Measurements from ENCODE around the gene SPCS3.
"Not testable (repeated sequence)": the region's sequence is repeated elsewhere in the genome, so short reads cannot be mapped to it uniquely, and the experiment has no call there.

Gene SPCS3

GRCh38 chr4:176340871-176341685 lies 21.3 kb downstream of the SPCS3 start:
- Histone ChIP-seq H3K9ac (ENCODE audit: low read depth in 1 of 2, low read length in 2 of 2) (no peak overlapping the region), H3K36me3 (ENCODE audit: control insufficient read depth in 2 of 2, insufficient read depth in 2 of 2, low read length in 2 of 2) (no peaks in the 10 kb centered on the region), H3K4me1 (ENCODE audit: control insufficient read depth in 2 of 2, insufficient read depth in 2 of 2, low read length in 2 of 2) (no peaks in the 10 kb centered on the region), H3K4me3 (ENCODE audit: low read length in 2 of 2) (no peak overlapping the region), H3K27me3 (ENCODE audit: control insufficient read depth in 2 of 2, insufficient read depth in 2 of 2, low read length in 2 of 2) (no peaks in the 10 kb centered on the region), H3K27ac (ENCODE audit: low read depth in 2 of 2, low read length in 2 of 2) (no peak overlapping the region), H3K9me3 (ENCODE audit: control insufficient read depth in 2 of 2, low read length in 2 of 2) (peaks cover 0 to 10% of the 10 kb centered on the region in 2 donors)

GRCh38 chr4:176342384-176342783 lies 22.6 kb downstream of the SPCS3 start:
- Histone ChIP-seq H3K27me3 (ENCODE audit: control insufficient read depth in 2 of 2, insufficient read depth in 2 of 2, low read length in 2 of 2) (no peaks in the 10 kb centered on the region), H3K4me3 (ENCODE audit: low read length in 2 of 2) (no peak overlapping the region), H3K9me3 (ENCODE audit: control insufficient read depth in 2 of 2, low read length in 2 of 2) (peaks cover 0 to 10% of the 10 kb centered on the region in 2 donors), H3K4me1 (ENCODE audit: control insufficient read depth in 2 of 2, insufficient read depth in 2 of 2, low read length in 2 of 2) (no peaks in the 10 kb centered on the region), H3K27ac (ENCODE audit: low read depth in 2 of 2, low read length in 2 of 2) (no peak overlapping the region), H3K9ac (ENCODE audit: low read depth in 1 of 2, low read length in 2 of 2) (no peak overlapping the region), H3K36me3 (ENCODE audit: control insufficient read depth in 2 of 2, insufficient read depth in 2 of 2, low read length in 2 of 2) (no peaks in the 10 kb centered on the region)

- no peak overlapping the region for H3K9ac ChIP-seq (ENCODE audit: low read depth in 1 of 2, low read length in 2 of 2)
- H3K36me3 ChIP-seq (ENCODE audit: control insufficient read depth in 2 of 2, insufficient read depth in 2 of 2, low read length in 2 of 2), result no peaks in the 10 kb centered on the region
- no peak overlapping the region for H3K4me3 ChIP-seq (ENCODE audit: low read length in 2 of 2)
- no peak overlapping the region for H3K27ac ChIP-seq (ENCODE audit: low read depth in 2 of 2, low read length in 2 of 2)
- H3K4me1 ChIP-seq (ENCODE audit: control insufficient read depth in 2 of 2, insufficient read depth in 2 of 2, low read length in 2 of 2), result no peaks in the 10 kb centered on the region
- H3K27me3 ChIP-seq (ENCODE audit: control insufficient read depth in 2 of 2, insufficient read depth in 2 of 2, low read length in 2 of 2), result no peaks in the 10 kb centered on the region
- peaks cover 0 to 10% of the 10 kb centered on the region in 2 donors for H3K9me3 ChIP-seq (ENCODE audit: control insufficient read depth in 2 of 2, low read length in 2 of 2)
These were observed 23.5 kb downstream of the SPCS3 start for GRCh38 chr4:176343286-176343685.

- H3K4me3 ChIP-seq (ENCODE audit: low read length in 2 of 2); H3K27ac ChIP-seq (ENCODE audit: low read depth in 2 of 2, low read length in 2 of 2): not testable (repeated sequence)
These were observed 25.6 kb downstream of the SPCS3 start for GRCh38 chr4:176345346-176345745.

GRCh38 chr4:176346836-176347235 lies 27.1 kb downstream of the SPCS3 start:
- H3K9ac ChIP-seq (ENCODE audit: low read depth in 1 of 2, low read length in 2 of 2); H3K27me3 ChIP-seq (ENCODE audit: control insufficient read depth in 2 of 2, insufficient read depth in 2 of 2, low read length in 2 of 2); H3K36me3 ChIP-seq (ENCODE audit: control insufficient read depth in 2 of 2, insufficient read depth in 2 of 2, low read length in 2 of 2); H3K4me3 ChIP-seq (ENCODE audit: low read length in 2 of 2); H3K27ac ChIP-seq (ENCODE audit: low read depth in 2 of 2, low read length in 2 of 2); H3K4me1 ChIP-seq (ENCODE audit: control insufficient read depth in 2 of 2, insufficient read depth in 2 of 2, low read length in 2 of 2); H3K9me3 ChIP-seq (ENCODE audit: control insufficient read depth in 2 of 2, low read length in 2 of 2): not testable (repeated sequence)

More at GRCh38 chr4:176345346-176345745, 25.6 kb downstream of the SPCS3 start:
- H3K9me3 ChIP-seq (ENCODE audit: control insufficient read depth in 2 of 2, low read length in 2 of 2); H3K36me3 ChIP-seq (ENCODE audit: control insufficient read depth in 2 of 2, insufficient read depth in 2 of 2, low read length in 2 of 2); H3K27me3 ChIP-seq (ENCODE audit: control insufficient read depth in 2 of 2, insufficient read depth in 2 of 2, low read length in 2 of 2); H3K9ac ChIP-seq (ENCODE audit: low read depth in 1 of 2, low read length in 2 of 2); H3K4me1 ChIP-seq (ENCODE audit: control insufficient read depth in 2 of 2, insufficient read depth in 2 of 2, low read length in 2 of 2): not testable (repeated sequence)

GRCh38 chr4:176350671-176351070 lies 30.9 kb downstream of the SPCS3 start:
- H3K36me3 ChIP-seq (ENCODE audit: control insufficient read depth in 2 of 2, insufficient read depth in 2 of 2, low read length in 2 of 2), result no peaks in the 10 kb centered on the region
- H3K27me3 ChIP-seq (ENCODE audit: control insufficient read depth in 2 of 2, insufficient read depth in 2 of 2, low read length in 2 of 2), result no peaks in the 10 kb centered on the region
- H3K27ac ChIP-seq (ENCODE audit: low read depth in 2 of 2, low read length in 2 of 2), result no peak overlapping the region
- no peaks in the 10 kb centered on the region for H3K4me1 ChIP-seq (ENCODE audit: control insufficient read depth in 2 of 2, insufficient read depth in 2 of 2, low read length in 2 of 2)
- no peaks in the 10 kb centered on the region for H3K9me3 ChIP-seq (ENCODE audit: control insufficient read depth in 2 of 2, low read length in 2 of 2)
- no peak overlapping the region for H3K4me3 ChIP-seq (ENCODE audit: low read length in 2 of 2)
- no peak overlapping the region for H3K9ac ChIP-seq (ENCODE audit: low read depth in 1 of 2, low read length in 2 of 2)

GRCh38 chr4:176354884-176355283 lies 35.1 kb downstream of the SPCS3 start:
- H3K4me1 ChIP-seq (ENCODE audit: control insufficient read depth in 2 of 2, insufficient read depth in 2 of 2, low read length in 2 of 2), result no peaks in the 10 kb centered on the region
- no peak overlapping the region for H3K9ac ChIP-seq (ENCODE audit: low read depth in 1 of 2, low read length in 2 of 2)
- H3K27ac ChIP-seq (ENCODE audit: low read depth in 2 of 2, low read length in 2 of 2), result no peak overlapping the region
- H3K4me3 ChIP-seq (ENCODE audit: low read length in 2 of 2), result no peak overlapping the region
- no peaks in the 10 kb centered on the region for H3K9me3 ChIP-seq (ENCODE audit: control insufficient read depth in 2 of 2, low read length in 2 of 2)
- H3K36me3 ChIP-seq (ENCODE audit: control insufficient read depth in 2 of 2, insufficient read depth in 2 of 2, low read length in 2 of 2), result no peaks in the 10 kb centered on the region
- H3K27me3 ChIP-seq (ENCODE audit: control insufficient read depth in 2 of 2, insufficient read depth in 2 of 2, low read length in 2 of 2), result no peaks in the 10 kb centered on the region

GRCh38 chr4:176357359-176358082 lies 37.8 kb downstream of the SPCS3 start:
- H3K9me3 ChIP-seq (ENCODE audit: control insufficient read depth in 2 of 2, low read length in 2 of 2), result no peaks in the 10 kb centered on the region
- H3K36me3 ChIP-seq (ENCODE audit: control insufficient read depth in 2 of 2, insufficient read depth in 2 of 2, low read length in 2 of 2), result no peaks in the 10 kb centered on the region
- no peak overlapping the region for H3K27ac ChIP-seq (ENCODE audit: low read depth in 2 of 2, low read length in 2 of 2)
- no peaks in the 10 kb centered on the region for H3K4me1 ChIP-seq (ENCODE audit: control insufficient read depth in 2 of 2, insufficient read depth in 2 of 2, low read length in 2 of 2)
- H3K9ac ChIP-seq (ENCODE audit: low read depth in 1 of 2, low read length in 2 of 2), result no peak overlapping the region
- H3K4me3 ChIP-seq (ENCODE audit: low read length in 2 of 2), result no peak overlapping the region
- no peaks in the 10 kb centered on the region for H3K27me3 ChIP-seq (ENCODE audit: control insufficient read depth in 2 of 2, insufficient read depth in 2 of 2, low read length in 2 of 2)

GRCh38 chr4:176358083-176358469 lies 38.3 kb downstream of the SPCS3 start:
- no peaks in the 10 kb centered on the region for H3K9me3 ChIP-seq (ENCODE audit: control insufficient read depth in 2 of 2, low read length in 2 of 2)
- no peak overlapping the region for H3K27ac ChIP-seq (ENCODE audit: low read depth in 2 of 2, low read length in 2 of 2)
- H3K36me3 ChIP-seq (ENCODE audit: control insufficient read depth in 2 of 2, insufficient read depth in 2 of 2, low read length in 2 of 2), result no peaks in the 10 kb centered on the region
- H3K27me3 ChIP-seq (ENCODE audit: control insufficient read depth in 2 of 2, insufficient read depth in 2 of 2, low read length in 2 of 2), result no peaks in the 10 kb centered on the region
- no peak overlapping the region for H3K4me3 ChIP-seq (ENCODE audit: low read length in 2 of 2)
- H3K4me1 ChIP-seq (ENCODE audit: control insufficient read depth in 2 of 2, insufficient read depth in 2 of 2, low read length in 2 of 2), result no peaks in the 10 kb centered on the region
- H3K9ac ChIP-seq (ENCODE audit: low read depth in 1 of 2, low read length in 2 of 2), result no peak overlapping the region

GRCh38 chr4:176359590-176359989 lies 39.8 kb downstream of the SPCS3 start:
- Histone ChIP-seq H3K4me3 (ENCODE audit: low read length in 2 of 2) (no peak overlapping the region), H3K27me3 (ENCODE audit: control insufficient read depth in 2 of 2, insufficient read depth in 2 of 2, low read length in 2 of 2) (no peaks in the 10 kb centered on the region), H3K9me3 (ENCODE audit: control insufficient read depth in 2 of 2, low read length in 2 of 2) (no peaks in the 10 kb centered on the region), H3K27ac (ENCODE audit: low read depth in 2 of 2, low read length in 2 of 2) (no peak overlapping the region), H3K4me1 (ENCODE audit: control insufficient read depth in 2 of 2, insufficient read depth in 2 of 2, low read length in 2 of 2) (no peaks in the 10 kb centered on the region), H3K36me3 (ENCODE audit: control insufficient read depth in 2 of 2, insufficient read depth in 2 of 2, low read length in 2 of 2) (no peaks in the 10 kb centered on the region), H3K9ac (ENCODE audit: low read depth in 1 of 2, low read length in 2 of 2) (no peak overlapping the region)
